Middle frontal gyrus (tissue), 1 donor: ENCODE results near the gene KLHL12.
A peak's percentile ranks its signal among the peaks of the same experiment; 100 is the strongest.

Source experiments
- DNase-seq: peaks from one replicate; pipeline ENCODE4 v3.0.0-alpha.2; 2015; ENCODE audit warnings: low spot score; ENCODE audit errors: extremely low spot score

The KLHL12 gene

DNA sequence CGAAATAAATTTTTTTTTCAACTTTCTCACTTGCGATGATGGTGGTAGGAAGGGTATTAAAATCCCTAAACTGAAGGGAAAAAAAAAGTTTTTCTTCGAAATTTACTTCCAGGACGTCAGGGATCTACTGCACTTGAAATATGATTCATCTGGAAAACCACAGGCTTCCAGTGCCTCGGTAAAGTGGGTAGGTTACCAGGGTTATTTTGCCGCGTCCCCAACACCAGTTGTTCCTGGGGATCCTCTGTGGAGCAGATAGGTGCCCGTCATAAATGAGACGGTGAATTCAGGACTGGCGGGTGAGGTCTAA, 38.9 kb downstream of the KLHL12 start:
- no peak for DNase-seq

DNA sequence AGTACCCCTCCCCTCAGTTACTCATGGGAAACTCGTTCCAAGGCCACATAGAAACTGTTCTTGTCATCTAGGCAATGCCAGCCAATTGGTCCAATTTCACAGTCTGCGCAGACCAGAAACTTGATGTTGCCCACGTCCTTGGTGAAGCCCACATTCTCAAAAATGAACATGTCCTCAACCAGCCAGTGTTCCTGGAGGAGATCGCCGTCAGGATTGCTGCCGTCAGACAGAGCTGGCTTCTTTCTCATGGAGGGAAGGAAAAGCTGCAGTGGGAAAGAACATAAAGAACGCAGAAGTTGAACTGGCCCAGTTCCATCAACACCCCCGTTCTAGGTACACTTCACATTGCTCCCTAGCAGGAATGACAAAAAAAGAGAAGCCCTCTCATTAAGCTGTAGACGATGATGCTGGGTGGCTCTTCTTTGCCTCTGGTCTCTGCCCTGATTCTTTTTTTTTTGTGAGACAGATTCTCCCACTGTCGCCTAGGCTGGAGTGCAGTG, 46.0 kb downstream of the KLHL12 start:
- no peak for DNase-seq

DNA sequence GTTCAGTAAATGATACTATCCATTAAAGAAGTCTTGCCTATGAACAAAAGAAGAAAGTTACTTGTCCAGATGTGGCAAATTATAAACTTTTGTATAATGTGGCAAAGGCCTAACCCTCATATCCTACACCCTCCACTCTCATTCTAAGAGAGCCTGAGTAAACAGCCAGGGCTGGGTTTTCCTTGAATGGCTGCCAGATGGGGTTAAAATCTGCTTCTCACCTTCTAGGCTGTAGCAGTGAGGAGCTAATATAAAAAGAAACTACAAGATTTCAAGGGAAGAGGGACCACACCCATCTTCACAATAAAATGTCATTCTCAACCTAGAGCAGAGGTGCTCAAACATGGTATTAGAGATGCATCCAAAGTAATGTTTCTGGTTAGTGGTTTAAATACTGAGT, 47.0 kb downstream of the KLHL12 start:
- DNase-seq, result no peak

DNA sequence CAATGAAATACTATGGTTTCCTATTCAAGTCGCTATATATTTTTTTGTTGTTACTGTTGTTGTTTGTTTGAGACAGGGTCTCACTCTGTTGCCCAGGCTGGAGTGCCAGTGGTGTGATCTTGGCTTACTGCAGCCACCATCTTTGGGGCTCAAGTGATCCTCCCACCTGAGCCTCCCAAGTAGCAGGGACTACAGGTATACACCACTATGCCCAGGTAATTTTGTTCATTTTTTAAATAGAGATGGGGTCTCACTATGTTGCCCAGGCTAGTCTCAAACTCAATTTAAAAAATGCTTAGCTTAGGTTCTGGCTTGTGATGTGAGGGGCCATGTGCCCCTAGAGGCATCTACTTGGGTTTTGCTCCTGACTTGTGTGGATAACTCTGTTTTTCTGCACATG, 47.9 kb downstream of the KLHL12 start:
- DNase-seq, result no peak

DNA sequence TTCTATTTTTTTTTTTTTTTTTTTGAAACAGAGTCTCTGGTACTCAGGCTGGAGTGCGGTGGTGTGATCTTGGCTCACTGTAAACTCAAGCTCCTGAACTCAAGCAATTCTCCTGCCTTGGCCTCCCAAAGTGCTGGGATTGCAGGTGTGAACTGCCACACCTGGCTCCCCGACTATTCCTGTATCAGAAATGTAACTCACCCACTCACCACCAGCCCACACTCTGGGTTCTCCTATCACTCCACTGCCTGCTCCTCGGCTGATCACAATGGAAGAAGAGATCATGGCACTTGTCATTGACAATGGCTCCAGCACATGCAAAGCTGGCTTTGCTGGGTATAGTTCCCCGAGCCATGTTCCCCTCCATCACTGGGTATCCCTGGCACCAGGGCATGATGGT, 54.0 kb downstream of the KLHL12 start:
- no peak for DNase-seq

DNA sequence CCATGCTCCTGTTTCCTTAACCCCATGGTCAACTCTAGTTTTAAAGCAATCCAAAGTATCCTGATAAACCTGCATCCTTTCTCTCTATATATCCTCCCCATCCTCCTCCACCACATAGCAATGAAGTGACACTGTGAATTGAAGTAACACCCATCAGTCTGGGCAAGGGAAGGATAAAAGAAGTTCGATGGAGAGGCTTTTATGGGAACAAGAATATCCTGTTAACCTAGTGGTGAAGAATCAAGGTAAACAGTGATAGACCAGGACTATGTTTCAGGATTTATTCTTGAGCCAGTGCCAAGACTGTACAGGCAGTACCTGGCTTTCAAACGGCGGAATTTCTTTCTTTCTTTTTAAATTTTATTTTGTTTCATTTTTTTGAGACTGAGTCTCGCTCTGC, 55.7 kb downstream of the KLHL12 start:
- DNase-seq, result no peak

DNA sequence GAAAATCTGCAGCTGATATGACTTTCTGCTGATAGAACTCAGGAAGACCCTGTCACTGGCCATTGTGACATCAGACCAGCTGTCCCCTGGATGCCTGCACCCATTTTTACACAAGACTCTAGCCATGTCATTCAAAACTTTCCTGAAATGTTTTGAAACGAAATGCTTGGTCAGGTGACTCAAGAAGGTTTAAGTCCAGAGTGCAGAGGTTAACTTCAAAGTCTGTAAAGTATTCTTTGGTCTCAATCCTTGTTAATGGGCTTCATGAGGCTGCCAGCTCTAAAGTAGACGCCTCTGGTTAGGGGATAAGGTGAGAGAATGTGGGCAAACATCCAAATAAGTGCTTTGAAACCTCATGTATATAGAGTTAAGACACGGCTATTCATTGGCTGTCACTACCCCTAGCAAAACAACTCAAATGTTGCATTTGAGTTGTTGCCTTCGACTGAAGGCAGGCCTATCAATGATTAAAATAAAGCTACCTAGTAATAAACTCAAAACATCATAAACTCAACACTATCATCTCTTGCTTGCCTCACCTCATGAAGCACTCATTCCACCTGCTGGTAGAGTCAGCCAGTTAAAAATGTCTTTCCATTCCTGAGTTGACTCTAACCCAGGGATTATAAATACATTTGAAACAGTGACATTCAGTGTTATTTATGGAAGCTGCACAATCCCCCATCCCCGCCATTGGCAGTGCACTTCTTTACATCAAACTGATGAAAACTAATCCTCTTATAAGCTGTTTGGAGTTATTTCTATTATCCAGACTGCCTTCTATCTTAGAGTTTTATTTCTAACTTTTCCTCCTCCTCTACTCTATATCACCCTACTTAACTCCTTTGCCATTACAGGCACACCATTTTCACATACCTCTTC, 64.1 kb downstream of the KLHL12 start:
- DNase-seq, result no peak

DNA sequence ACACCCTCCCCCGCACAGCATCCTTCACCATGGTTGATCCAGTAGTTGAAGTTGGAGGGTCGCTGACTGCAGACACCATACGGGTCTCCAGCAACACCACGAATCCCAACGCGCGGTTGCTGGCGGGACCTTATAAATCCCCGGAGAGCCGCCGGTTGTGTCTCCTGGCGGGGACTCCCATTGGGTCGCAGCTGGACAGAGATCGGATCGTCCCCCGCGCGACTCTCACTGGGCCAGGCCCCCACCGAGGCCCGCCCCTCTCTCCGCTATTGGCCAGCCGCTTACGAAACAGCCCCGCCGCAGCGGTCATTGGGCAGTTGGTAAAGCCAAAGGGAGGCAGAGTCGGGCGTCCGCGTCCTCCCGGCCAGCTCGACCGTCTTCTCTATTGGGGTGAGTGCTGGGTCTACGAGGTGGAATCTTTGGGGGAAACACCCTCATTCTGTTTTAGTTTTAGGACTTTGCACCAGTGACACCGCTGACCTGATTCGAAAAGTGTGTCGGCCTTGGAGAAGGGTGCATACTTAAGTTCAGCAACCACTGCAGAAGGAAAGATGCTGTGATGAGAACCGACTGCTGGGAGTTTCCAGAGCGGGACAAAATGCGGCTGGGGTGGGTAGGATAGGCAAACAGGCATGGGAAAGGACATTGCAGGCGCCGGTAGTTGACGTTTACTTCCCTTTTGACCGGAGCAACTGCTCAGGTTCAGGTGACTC, 65.5 kb downstream of the KLHL12 start:
- peak; percentile 93 for DNase-seq

DNA sequence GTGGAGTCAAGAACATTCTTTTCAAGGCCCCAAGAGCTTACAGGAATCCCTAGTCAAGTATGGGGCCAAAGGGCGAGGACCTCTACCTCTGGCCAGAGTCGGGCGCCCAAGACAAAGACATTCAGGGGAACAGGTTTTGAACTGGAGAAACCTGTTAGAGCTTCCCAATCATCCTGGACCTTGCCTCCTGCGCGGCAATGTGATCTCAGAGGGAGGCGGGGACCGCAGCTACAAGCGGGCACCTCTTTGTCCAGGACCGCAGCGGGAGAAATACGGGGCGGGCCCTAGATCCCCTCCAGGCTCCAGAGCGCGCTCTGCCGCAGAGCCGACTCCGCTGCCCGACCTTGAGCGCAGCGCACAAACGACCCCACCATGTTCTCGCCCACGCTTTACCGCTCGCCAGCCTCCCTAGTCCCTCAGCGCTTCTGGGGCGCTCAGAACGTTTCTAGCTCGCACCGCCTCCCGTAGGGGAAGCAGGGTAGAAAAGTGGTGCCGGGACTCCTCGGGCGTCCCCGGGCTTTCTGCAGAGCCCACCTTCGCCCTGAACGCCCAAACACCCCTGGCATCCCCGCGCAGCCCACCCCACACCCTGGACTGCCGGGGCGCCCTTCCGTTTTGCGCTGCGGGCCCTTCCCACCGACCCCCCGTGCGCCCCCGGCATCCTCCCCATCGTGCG, 66.2 kb downstream of the KLHL12 start:
- no peak for DNase-seq

DNA sequence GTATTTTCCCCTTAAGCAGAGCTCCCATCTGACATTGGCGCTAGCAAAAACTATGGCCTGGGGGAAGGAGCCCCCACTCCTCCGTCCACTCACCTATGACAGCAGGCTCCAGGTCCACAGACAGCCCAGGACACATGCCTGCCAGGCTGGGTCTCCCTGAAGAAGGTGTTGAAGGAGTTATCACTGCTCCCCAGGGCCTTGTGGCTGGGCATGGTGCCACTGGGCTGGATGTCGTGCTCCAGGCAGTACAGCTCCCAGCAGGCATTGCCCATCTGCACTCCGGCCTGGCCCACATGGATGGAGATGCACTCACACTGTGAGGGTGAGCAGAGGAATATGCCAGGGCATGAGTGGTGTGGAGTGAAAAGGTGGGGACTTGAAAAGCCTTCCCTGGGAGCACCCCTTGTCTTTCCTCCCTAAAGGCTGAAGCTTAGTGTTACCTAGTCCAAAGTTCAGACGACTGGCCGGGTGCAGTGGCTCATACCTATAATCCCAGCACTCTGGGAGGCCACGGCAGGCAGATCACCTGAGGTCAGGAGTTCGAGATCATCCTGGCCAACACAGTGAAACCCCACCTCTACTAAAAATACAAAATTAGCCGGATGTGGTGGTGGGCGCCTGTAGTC, 68.1 kb downstream of the KLHL12 start:
- no peak for DNase-seq

DNA sequence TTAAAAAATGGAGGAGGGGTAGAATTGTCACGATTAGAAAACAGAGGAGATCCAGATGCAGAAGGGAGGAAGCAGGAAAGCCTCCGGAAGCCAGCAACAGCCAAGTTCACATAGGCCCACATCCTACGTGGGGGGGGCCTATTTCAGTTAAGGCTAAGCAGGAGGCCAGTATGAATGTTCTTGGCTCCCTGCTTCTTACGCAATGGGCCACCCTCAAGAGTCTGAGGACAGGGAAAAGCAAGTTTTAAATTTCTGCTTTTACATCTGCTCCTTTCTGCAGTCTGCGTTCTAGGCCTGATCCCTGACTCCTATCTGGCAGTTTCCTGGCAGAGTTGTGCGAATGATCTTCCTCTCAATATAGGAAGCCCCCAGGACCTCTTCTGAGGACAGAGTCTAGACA, 68.7 kb downstream of the KLHL12 start:
- no peak for DNase-seq

DNA sequence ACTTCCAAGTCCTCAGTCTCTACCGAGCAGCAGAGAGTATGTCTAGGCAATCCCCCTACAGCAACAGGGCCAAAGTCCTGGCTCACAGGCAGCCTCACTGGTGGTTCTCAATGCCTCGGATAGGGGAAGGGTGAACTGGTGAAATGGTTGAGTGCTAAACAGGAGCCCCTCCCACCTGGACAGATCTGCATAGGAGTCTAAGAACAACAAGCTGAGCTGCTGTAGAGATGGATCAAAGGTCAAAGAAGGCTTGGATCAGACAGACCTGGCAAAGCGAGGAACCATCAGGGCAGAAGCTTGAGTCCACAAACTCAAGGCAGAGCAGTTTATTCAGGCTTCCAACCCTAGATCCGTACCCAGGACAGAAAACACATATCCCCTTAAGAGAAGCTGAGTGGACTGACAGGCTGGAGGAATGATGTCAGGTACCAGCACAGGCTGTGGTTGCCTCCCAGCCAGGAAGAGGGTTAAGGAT, 69.9 kb downstream of the KLHL12 start:
- no peak for DNase-seq

DNA sequence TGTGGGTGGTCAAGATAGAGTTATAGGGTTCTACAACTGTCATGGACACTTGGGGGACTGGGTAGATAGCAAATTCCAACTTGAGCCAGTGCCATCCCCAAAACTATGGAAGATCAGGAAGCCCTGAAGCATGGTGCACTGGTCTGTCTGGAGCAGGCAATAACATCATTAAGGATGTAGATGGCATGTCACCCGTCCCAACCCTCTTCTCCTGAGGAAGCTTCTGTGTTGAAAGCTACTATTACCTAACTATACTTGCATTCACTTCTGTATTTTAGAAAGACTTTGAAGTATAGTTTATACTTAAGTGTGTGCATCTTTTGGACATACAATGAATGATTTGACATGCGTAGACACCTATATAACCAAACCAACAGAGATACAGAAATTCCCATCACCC, 71.0 kb downstream of the KLHL12 start:
- DNase-seq, result no peak

DNA sequence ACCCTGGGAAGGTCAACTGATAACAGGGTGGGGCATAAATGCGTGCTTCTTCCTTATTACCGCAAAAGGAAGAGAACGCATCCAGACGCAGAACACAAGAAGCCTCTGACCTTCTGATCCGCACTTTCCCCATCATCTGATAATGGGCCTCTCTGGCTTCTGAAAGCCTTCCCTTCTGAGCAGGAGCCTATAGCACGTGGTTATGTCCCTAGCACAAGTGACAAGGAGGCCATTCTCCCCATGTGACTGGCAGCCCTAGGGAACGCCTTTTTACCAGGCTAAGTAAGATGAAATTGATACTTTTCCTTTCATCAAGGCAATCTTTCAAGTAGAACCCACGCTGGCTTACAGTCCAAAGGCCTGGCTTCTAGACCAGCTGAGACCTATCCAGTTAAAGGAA, 72.2 kb downstream of the KLHL12 start:
- no peak for DNase-seq

DNA sequence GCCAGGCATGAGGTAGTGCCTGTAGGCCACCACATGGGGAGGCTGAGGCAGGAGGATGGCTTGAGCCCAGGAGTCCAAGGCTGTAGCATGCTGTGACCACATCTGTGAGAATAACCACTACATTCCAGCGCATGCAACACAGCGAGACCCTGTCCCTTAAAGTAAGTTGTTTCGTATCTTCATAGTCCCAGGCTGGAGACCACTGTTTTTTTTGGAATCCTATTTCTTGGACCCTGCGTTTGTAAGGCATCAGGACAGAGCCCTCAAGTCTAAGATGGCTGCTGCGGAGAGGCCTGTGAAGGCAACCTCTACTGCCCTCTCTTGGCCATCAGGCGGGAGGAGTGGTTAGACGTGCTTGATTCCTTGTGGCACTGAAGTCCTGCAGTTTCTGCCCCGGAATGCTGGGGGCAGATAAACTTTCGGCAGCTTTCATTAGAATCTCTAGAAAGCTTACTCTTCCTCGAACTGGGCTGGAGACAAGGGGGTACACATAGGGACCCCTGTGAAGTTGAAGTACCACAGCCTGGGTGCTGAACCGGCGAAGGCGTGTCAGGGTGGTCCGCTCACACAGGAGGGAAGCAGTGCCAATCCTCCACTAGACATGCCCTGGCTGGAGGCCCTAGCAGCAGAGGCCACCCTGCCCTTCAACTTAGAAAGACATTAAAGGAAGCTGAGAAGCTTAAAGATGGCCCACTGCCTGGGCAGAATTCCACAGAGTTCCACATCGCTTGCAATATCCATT, 74.7 kb downstream of the KLHL12 start:
- DNase-seq, result no peak

DNA sequence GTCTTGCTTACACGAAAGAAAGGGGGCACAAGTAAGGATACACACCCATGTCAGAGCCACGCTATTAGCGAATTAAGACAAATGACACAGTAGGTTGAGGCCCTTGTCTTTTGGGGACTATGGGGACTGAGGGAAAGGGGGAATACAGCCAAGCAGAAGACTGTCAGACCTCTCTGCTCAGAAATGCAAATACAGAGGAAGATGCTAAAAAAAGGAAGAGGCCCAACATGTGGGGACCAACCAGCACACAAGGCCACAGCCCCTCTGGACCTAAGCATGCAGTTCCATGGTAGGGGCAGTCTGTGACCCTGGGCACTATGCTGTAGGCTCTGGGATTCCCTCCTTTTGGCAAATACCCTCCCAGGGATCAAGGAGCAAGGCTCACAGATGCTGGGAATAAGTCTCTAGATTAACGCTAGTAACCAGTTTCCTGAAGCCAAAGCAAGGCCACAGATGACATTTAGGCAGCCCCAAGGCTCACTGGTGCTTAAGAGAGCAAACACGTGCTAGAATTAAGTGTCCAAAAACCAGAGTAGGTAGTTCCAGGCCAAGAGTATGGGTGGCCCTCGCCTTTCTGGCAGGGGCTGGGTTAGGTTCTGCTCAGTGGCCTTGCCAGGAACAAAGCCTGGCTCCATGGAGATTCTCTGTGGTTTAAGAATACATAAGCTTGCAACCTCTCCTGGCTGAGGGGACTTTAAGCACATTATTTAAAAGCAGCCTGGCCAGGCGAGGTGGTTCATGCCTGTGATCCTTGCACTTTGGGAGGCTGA, 76.3 kb downstream of the KLHL12 start:
- no peak for DNase-seq

DNA sequence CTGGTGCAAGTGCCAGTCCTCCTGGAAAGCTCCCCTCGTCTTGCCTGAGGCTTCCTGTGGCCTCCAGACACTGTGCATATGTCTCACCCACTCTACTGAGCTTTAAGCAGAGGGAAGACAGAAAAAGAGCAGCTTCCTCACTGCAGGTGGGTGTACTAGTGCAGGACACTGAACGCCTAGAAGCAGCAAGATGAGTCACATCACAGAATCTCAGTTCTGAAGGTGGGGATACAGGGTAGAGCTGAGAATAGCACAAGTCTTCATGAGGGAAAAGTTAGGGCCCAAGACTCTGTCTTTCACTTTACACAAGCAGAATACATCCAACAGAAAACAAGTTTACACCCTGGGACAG, 78.9 kb downstream of the KLHL12 start:
- peak; percentile 29 for DNase-seq

DNA sequence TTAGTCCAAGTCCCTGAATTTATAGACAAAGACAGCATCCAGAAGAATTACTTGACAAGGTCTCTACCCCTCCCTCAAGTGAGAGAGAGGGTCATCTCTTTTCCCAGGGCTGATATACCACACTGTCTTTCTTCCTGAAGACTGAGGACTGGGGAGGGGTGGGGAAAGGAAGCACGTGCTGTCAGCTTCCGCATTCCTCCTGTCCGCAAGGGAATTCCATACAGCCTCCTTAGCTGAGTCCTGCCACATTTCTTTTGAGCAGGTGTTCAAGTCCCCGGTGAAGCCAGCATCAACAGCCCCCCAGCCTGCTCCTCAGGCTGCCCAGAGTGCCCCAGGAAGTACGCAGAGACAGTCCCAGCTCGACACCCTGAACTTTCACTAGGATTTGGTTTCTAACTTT, 82.1 kb downstream of the KLHL12 start:
- DNase-seq, result no peak

DNA sequence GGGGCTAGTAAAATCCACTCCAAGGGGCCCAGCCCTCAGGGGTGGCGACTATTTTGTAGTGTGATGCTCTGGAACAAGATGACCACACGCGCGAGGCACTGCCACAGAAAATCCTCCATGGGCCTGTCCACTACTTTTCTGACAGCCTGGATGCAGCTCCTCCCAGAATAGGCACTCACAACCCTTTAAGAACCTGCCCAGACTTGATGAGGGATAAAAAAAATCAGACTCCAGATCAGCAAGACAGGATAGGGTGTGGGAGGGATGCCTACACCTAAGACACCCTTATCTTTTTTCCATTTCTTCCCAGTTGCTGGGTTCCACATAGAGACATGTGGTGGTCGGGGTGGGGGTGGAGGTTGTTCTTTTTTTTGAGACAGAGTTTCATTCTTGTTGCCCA, 82.8 kb downstream of the KLHL12 start:
- no peak for DNase-seq

DNA sequence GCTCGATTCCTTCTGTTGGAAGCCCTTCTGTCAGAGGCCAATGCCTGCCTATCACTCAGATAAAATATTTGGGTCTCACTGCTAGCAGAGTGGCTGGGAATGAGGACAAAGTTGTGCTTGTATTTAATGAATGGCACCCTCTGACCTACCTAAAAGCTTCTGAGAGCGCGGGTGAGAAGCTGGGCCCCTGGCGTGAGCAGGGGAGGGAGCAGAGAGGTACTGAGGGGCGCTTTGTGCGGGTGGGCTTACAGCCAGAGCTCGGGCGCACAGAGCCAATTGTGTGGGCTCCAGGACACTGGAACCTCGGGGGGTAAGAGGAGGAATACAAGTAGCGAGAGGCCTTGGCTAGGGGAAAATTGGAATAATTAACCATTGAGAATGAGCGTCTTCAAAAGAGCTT, 84.0 kb downstream of the KLHL12 start:
- DNase-seq, result no peak
